ES-I3 (cell line): Measurements from ENCODE around the gene BEST1.
A peak's percentile ranks its signal among the peaks of the same experiment; 100 is the strongest.
"Not testable (repeated sequence)": the region's sequence is repeated elsewhere in the genome, so short reads cannot be mapped to it uniquely, and the experiment has no call there.

Experiments used
- H3K36me3 ChIP-seq: 2 replicates; pipeline ENCODE4 v1.6.1; 2013; ENCODE audit warnings: mild to moderate bottlenecking, low read length, control low read depth, moderate library complexity; ENCODE audit not compliant: insufficient read depth
- H3K4me1 ChIP-seq: 2 replicates; pipeline ENCODE4 v1.6.1; 2013; ENCODE audit warnings: mild to moderate bottlenecking, control low read depth, low read length; ENCODE audit not compliant: insufficient read depth
- H3K9ac ChIP-seq: 2 replicates; pipeline ENCODE4 v1.6.1; 2013; ENCODE audit warnings: low read depth, mild to moderate bottlenecking, low read length, moderate library complexity
- H3K9me3 ChIP-seq: 2 replicates; pipeline ENCODE4 v1.6.1; 2013; ENCODE audit warnings: mild to moderate bottlenecking, low read length, moderate library complexity; ENCODE audit not compliant: control insufficient read depth, insufficient read depth

Gene BEST1

GRCh38 chr11:61960532-61960931, 10.4 kb downstream of the BEST1 start:
- Histone ChIP-seq H3K36me3 (peaks cover 17% of the 10 kb centered on the region), H3K9me3 (no peaks in the 10 kb centered on the region), H3K9ac (no peak overlapping the region), H3K4me1 (peaks cover 6% of the 10 kb centered on the region; the same call in 1 of the 2 replicates)

- 0 out of 2 replicates have a peak, but pooled peaks cover 6% of the 10 kb centered on the region for H3K4me1 ChIP-seq
- no peak overlapping the region for H3K9ac ChIP-seq
- peaks cover 24% of the 10 kb centered on the region for H3K36me3 ChIP-seq
Measured at GRCh38 chr11:61961570-61962212, 11.5 kb downstream of the BEST1 start.

GRCh38 chr11:61962213-61963015, 12.3 kb downstream of the BEST1 start:
- H3K36me3 ChIP-seq, result peaks cover 24% of the 10 kb centered on the region
- no peaks in the 10 kb centered on the region for H3K9me3 ChIP-seq
- no peak overlapping the region for H3K9ac ChIP-seq
- 0 out of 2 replicates have a peak, but pooled peaks cover 6% of the 10 kb centered on the region for H3K4me1 ChIP-seq

More at GRCh38 chr11:61961570-61962212, 11.5 kb downstream of the BEST1 start:
- no peaks in the 10 kb centered on the region for H3K9me3 ChIP-seq

GRCh38 chr11:61963016-61963281, 12.8 kb downstream of the BEST1 start:
- Histone ChIP-seq H3K9me3 (no peaks in the 10 kb centered on the region), H3K9ac (no peak overlapping the region), H3K4me1 (0 out of 2 replicates have a peak, but pooled peaks cover 6% of the 10 kb centered on the region), H3K36me3 (peaks cover 24% of the 10 kb centered on the region)

- H3K4me1 ChIP-seq, result 0 out of 2 replicates have a peak, but pooled peaks cover 6% of the 10 kb centered on the region
- no peak overlapping the region for H3K9ac ChIP-seq
- H3K9me3 ChIP-seq, result no peaks in the 10 kb centered on the region
- H3K36me3 ChIP-seq, result peaks cover 24% of the 10 kb centered on the region
Measured at GRCh38 chr11:61963282-61964057, 13.3 kb downstream of the BEST1 start.

GRCh38 chr11:61964058-61964665, 14.0 kb downstream of the BEST1 start:
- Histone ChIP-seq H3K36me3 (peaks cover 24% of the 10 kb centered on the region), H3K9ac (no peak overlapping the region), H3K4me1 (0 out of 2 replicates have a peak, but pooled peaks cover 10% of the 10 kb centered on the region), H3K9me3 (no peaks in the 10 kb centered on the region)

GRCh38 chr11:61964666-61965271, 14.6 kb downstream of the BEST1 start:
- H3K4me1 ChIP-seq, H3K9me3 ChIP-seq: not testable (repeated sequence)
- peaks cover 24% of the 10 kb centered on the region for H3K36me3 ChIP-seq
- peak overlapping the region; percentile 99; the same call in 1 of the 2 replicates for H3K9ac ChIP-seq

- Histone ChIP-seq H3K36me3 (peaks cover 24% of the 10 kb centered on the region), H3K9ac (peak overlapping the region; percentile 99), H3K4me1 (peaks cover 20% of the 10 kb centered on the region), H3K9me3 (no peaks in the 10 kb centered on the region)
Measured at GRCh38 chr11:61966734-61967115, 16.6 kb downstream of the BEST1 start.

GRCh38 chr11:61967116-61967923, 17.2 kb downstream of the BEST1 start, which contains the start of gene FTH1:
Gene FTH1 (minus strand): TSS chr11:61967634. CDS start chr11:61967425, 209 bp downstream.
- Histone ChIP-seq H3K36me3 (peaks cover 24% of the 10 kb centered on the region), H3K9ac (peak within 1 kb of the TSS; percentile 99), H3K9me3 (no peaks in the 10 kb centered on the region), H3K4me1 (peaks cover 23% of the 10 kb centered on the region)

- Histone ChIP-seq H3K9ac (peak overlapping the region; percentile 99), H3K4me1 (peaks cover 31% of the 10 kb centered on the region), H3K36me3 (peaks cover 24% of the 10 kb centered on the region)
Measured at GRCh38 chr11:61967924-61968757, 18.0 kb downstream of the BEST1 start.

GRCh38 chr11:61968758-61969390, 18.7 kb downstream of the BEST1 start:
- Histone ChIP-seq H3K9me3 (no peaks in the 10 kb centered on the region), H3K9ac (peak overlapping the region; percentile 99), H3K4me1 (peaks cover 38% of the 10 kb centered on the region), H3K36me3 (peaks cover 24% of the 10 kb centered on the region)

More at GRCh38 chr11:61967924-61968757, 18.0 kb downstream of the BEST1 start:
- no peaks in the 10 kb centered on the region for H3K9me3 ChIP-seq

- H3K9ac ChIP-seq, result no peak overlapping the region
- peaks cover 40% of the 10 kb centered on the region for H3K4me1 ChIP-seq
- H3K9me3 ChIP-seq, result no peaks in the 10 kb centered on the region
- peaks cover 19% of the 10 kb centered on the region for H3K36me3 ChIP-seq
Measured at GRCh38 chr11:61969391-61969758, 19.2 kb downstream of the BEST1 start.
